HCT116 (cell line): ENCODE measurements around the gene ZNF423.

Experiments
- CTCF ChIP-seq, 3 experiments: fragments of 200-600 bp in 1 of 3; sonication (generic) in 1 of 3; IDR thresholded peaks in 2 of 3; conservative IDR thresholded peaks in 1 of 3; 2 replicates each; pipeline ENCODE4 v1.5.1; 2012 to 2017; ENCODE audit warnings: low read depth in 2 of 3, low read length in 2 of 3, antibody characterized with exemption in 1 of 3, borderline replicate concordance in 1 of 3, control low read depth in 1 of 3, mild to moderate bottlenecking in 1 of 3, mixed read lengths in 1 of 3, mixed run types in 1 of 3, moderate library complexity in 1 of 3; ENCODE audit not compliant: insufficient read depth in 1 of 3
- EGR1 ChIP-seq: IDR thresholded peaks from 2 replicates; pipeline ENCODE4 v1.6.1; 2012; ENCODE audit warnings: low read depth
- EZH2 ChIP-seq: fragments of 200-600 bp; sonication (generic); IDR thresholded peaks from 2 replicates; pipeline ENCODE4 v1.6.1; 2017; ENCODE audit warnings: antibody characterized with exemption, mixed run types
- REST ChIP-seq: IDR thresholded peaks from 2 replicates; pipeline ENCODE4 v1.6.1; 2012; ENCODE audit warnings: low read depth
- SIN3A ChIP-seq: IDR thresholded peaks from 2 replicates; pipeline ENCODE4 v1.6.1; 2012; ENCODE audit warnings: low read depth
- ZBTB33 ChIP-seq: IDR thresholded peaks from 2 replicates; pipeline ENCODE4 v1.6.1; 2011; ENCODE audit warnings: mild to moderate bottlenecking, low read length, moderate library complexity; ENCODE audit not compliant: insufficient replicate concordance; ENCODE audit errors: extremely low read depth

- TF ChIP-seq EZH2 (no peak), CTCF (IDR thresholded peaks at IDR 0.05 in 2 of 3, conservative IDR thresholded peaks at IDR 0.05 in 1 of 3; ENCODE audit: borderline replicate concordance in 1 of 3, insufficient read depth in 1 of 3, low read depth in 2 of 3, low read length in 2 of 3) (no peak), REST (no peak), SIN3A (no peak), ZBTB33 (no peak), EGR1 (no peak)
Observed at GRCh38 chr16:49464093-49464492, 391.8 kb downstream of the ZNF423 start.
